Measurements from ENCODE around the gene MLLT6. TPM values are rescaled to one million over a fixed set of nuclear protein-coding genes. Genes with fewer than 3 reads are reported as not detected.

Gene MLLT6
- total RNA-seq: 100 to 1,000 TPM; 182 to 185 TPM

DNA sequence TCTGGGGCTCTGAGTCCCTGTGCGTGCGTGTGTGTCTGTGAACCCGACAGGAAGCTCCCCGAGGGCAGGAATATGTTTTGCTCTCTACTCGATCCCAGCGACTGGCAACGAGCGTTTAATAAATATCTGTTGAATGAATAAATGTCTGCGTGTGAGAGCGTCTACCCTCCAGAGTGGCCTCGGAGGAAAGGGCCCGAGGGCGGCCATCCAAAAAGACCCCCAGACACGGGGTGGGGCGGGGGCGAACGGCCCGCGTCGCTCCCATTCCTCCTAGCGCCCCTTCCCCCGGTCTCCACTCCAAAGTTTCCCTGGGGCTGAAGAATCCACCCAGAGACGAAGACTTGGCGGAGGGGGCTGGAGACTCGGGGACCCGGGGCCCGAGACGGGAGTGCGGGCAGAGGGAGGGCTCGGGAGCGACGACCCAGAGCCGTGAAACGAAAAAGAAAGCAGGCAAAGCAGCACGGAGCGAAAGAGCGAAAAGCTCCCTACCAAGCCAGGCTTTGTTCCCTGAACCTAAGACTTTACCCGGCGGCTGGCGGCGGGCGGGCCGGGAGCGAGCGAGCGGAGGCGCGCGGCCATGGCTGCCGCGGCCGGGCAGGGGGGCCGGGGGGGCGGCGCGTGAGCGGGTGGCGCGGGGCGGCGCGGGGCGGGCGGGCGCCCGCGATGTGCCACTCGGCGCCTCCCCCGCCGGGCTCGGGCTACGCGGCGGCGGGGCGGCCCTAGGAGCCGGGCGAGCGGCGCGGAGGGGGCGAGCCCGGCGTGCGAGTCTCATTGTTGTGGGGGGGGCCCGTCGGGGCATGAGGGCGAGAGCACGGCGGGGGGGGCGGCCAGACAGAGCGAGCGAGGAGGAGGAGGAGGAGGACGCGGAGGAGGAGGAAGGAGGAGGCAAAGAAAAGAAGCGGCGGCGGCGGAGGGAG lies at the start of gene MLLT6:
MLLT6 (plus strand) TSS at position 668 of the 917 bp plus-strand sequence. CDS start 360 bp downstream, outside the sequence.
- ChIA-PET CTCF (interaction anchor here (1.0 to 4.0 kb wide), 9 partner anchors 13 to 146 kb away, joined by 3 to 20 read pairs (median 3); partner anchors contain the start of gene EPOP), POLR2A (interaction anchor here (0.7 to 3.6 kb wide), 8 partner anchors 12 to 165 kb away, joined by 3 to 17 read pairs (median 4); partner anchors contain the start of gene LASP1)

DNA sequence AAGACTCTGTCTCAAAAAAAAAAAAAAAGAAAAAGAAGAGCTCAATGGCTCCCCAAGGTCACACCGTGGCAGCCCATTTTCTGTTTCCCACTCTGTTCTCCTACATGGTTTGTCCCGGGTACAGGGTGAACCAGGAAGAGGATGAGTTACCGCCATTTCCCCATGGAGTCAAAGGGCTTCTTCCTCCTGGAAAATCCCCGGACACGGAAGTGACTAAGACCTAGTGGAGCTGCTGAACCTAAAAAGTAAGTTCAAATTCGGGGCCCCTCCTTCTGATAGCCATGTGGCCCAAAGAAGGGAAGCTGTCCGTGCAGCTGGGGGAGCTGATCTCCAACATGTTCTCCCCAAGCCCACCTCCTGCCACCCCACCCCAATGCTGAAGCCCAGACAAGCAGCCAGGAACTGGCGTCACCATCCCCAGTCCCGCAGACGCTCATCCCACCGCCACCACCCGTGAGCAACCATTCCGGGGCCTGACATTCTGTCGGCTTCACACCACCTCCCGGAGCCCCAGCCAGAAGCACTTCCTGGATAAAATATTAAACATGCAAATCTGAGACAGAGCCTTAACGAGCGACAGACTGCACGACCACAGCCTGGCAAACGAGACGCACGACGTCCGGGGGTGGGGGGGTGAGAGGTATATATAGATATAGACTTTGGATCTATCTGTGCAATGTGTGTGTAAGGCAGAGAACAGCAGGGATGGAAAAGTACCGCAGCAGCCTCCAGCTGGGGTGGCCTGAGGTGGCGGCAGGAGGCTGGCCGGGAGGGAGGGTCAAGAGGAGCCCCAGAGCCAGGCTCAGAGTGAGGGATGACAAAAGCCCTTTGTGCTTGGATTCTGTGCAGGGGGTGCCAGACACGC lies 47.9 kb upstream of the MLLT6 start:
- POLR2A ChIA-PET: interaction anchor here (0.6 kb wide), 1 partner anchor 343 kb away, joined by 3 read pairs; no protein-coding TSS in a partner anchor

DNA sequence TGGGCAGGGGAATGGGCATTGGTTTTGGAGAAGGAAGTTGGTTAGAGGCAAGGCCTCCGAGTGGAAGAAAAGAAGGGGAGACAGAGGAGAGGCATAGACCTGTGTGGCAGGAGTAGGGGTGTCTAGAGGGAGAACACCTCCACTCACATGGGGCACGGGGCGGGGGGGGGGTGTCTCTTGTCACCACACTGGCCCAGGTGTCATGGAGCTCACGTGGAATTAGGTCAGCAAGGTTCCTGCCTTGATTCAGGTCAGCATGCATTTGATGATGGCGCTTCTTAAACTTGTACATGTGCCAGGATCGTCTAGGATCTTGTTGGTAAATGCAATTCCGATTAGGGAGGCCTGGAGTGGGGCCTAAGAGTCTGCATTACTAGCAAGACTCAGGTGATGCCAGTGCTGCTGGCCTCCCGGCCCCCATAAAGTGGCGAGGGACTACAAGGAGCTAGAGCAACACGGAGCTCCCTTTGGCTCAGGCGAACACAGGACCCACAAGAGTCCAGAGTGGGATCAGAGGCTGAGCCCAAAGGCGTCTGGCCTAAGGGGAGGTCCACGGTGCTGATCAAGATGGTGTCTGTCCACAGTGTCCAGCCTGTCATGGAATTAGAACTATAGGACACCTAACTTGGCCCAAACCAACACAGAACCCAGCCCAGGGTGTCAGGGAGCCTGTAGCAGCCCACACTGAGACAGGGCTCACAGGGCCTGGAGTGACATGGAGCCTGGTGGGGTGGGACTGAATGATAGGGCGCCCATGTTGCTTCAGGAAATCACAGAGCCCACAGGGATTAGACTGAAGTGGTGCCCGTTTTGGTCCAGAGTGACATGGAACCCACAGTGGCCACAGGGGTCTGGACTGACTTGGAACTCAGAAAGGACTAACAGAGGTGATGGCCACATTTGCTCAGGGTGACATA lies 47.0 kb upstream of the MLLT6 start:
- POLR2A ChIA-PET: no interaction called here
- CTCF ChIA-PET: no interaction called here

More for the DNA sequence above, 47.9 kb upstream of the MLLT6 start:
- CTCF ChIA-PET: interaction anchor here (0.7 to 1.3 kb wide), 2 partner anchors 10 to 172 kb away, joined by 3 to 6 read pairs; no protein-coding TSS in a partner anchor

- ChIA-PET CTCF (interaction anchor here (0.6 to 1.1 kb wide), 2 partner anchors 9 to 244 kb away, joined by 3 to 4 read pairs; no protein-coding TSS in a partner anchor), POLR2A (no interaction called here)
These were observed 46.2 kb upstream of the MLLT6 start for GRCh38 chr17:38658741-38659345.

GRCh38 chr17:38659415-38659814 lies 45.7 kb upstream of the MLLT6 start:
- POLR2A ChIA-PET: no interaction called here
- CTCF ChIA-PET: interaction anchor here (0.6 to 1.1 kb wide), 2 partner anchors 8 to 245 kb away, joined by 3 to 4 read pairs; no protein-coding TSS in a partner anchor

DNA sequence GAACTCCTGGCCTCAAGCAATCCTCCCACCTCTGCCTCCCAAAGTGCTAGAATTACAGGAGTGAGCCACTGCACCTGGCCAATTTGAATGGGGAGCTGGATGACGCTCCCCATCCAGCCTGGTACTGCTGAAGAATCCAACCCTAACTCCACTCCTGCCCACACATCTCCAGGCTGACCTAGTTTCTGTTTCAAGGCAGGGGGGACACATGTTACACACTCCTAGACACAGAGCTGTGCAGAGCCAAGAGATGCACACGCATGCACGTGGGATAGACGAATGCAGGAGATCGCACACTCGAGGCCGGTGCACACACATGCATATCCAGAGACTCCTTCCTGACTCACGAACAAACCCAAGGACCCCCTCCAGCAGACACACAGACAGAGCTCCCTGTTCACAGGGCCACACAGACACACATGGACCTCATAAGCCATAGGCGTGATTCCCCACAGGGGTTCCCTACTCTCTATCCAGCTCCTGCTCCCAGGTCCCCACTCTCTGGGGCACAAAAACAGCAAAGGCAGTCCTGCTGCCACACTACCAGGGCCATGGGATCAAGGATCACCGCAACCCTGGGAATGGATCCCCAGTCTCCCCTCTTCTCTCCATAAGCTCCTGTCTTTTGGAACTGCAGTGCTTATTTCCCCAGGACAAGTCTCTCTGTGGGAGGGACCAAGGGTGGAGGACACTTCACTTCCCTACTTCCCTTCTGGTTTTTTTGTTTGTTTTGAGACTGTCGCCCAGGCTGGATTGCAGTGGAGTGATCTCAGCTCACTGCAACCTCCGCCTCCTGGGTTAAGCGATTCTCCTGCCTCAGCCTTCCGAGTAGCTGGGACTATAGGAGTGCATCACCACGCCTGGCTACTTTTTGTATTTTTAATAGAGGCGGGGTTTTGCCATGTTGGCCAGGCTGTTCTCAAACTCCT lies 44.7 kb upstream of the MLLT6 start:
- ChIA-PET POLR2A (no interaction called here), CTCF (interaction anchor here (1.0 to 11.6 kb wide), 4 partner anchors 7 to 123 kb away, joined by 3 to 98 read pairs (median 4); no protein-coding TSS in a partner anchor)

DNA sequence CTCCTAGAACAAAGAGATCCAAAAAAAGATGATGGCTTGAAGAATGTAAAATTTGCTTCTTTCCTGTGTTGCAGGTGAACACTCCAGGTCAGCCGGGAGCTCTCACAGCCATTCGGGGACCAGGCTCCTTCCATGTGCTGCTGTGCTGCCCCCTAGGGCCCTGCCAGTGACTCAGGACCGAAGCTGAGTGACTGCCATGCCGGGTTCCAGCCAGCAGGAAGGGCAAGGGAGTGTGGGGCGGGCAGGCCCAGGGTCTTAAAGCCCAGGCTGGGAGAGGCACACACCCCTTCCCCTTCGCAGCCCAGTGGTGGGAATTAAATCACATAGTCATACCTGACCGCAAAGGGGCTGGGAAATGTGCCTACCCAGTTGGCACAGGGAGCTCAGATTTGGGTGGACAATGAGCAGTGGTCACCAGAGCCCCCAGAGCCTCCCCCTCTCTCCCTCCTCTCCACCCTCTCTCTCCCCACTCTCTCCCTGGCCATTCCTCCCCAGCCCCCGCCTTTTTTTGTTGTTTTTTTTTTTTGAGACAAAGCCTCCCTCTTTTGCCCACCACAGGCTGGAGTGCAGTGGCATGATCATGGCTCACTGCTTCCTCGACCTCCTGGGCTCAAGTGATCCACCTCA lies 41.8 kb upstream of the MLLT6 start:
- ChIA-PET POLR2A (interaction anchor here (0.8 kb wide), 1 partner anchor 11 kb away, joined by 3 read pairs; the partner anchor contains the start of gene EPOP), CTCF (interaction anchor here (0.6 to 11.6 kb wide), 10 partner anchors 9 to 1349 kb away, joined by 3 to 98 read pairs (median 4); no protein-coding TSS in a partner anchor)

GRCh38 chr17:38663964-38664644 lies 41.0 kb upstream of the MLLT6 start:
- POLR2A ChIA-PET: interaction anchor here (0.8 kb wide), 1 partner anchor 10 kb away, joined by 3 read pairs; the partner anchor contains the start of gene EPOP
- CTCF ChIA-PET: interaction anchor here (0.6 to 11.6 kb wide), 11 partner anchors 9 to 1350 kb away, joined by 3 to 98 read pairs (median 4); no protein-coding TSS in a partner anchor

DNA sequence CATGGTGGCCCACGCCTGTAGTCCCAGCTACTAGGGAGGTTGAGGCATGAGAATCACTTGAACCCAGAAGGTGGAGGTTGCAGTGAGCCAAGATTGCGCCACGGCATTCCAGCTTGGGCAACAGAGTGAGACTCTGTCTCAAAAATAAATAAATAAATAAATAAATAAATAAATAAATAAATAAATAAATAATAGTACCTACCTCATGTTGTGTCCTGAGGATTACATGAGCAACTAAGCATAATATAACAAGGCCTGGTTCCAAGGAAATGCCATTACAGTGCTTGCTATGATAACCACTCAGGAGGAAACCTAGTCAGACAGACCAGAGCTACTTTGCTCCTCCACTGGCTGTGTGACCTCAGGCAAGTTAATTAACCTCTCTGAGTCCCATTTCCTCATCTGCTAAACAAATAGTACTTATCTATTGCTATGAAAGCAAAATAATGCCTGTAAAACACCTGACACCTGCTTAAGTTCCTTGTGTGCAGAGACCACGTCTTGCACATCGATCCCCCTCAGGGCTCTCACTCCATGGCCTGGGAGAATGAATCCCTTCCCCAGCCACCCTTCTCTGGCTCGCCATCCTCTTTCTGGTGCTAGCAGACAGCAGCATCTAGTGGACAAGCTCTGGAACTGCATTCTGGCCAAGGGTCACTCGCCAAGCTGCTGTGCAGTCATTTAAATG lies 37.8 kb upstream of the MLLT6 start:
- POLR2A ChIA-PET: no interaction called here
- CTCF ChIA-PET: interaction anchor here (0.7 to 11.6 kb wide), 27 partner anchors 8 to 178 kb away, joined by 3 to 98 read pairs (median 4); partner anchors contain the start of genes CISD3 and PSMB3

- ChIA-PET CTCF (interaction anchor here (0.7 to 11.6 kb wide), 24 partner anchors 8 to 179 kb away, joined by 3 to 98 read pairs (median 4); partner anchors contain the start of genes CISD3 and PSMB3), POLR2A (no interaction called here)
These were observed 37.3 kb upstream of the MLLT6 start for GRCh38 chr17:38667787-38668122.

DNA sequence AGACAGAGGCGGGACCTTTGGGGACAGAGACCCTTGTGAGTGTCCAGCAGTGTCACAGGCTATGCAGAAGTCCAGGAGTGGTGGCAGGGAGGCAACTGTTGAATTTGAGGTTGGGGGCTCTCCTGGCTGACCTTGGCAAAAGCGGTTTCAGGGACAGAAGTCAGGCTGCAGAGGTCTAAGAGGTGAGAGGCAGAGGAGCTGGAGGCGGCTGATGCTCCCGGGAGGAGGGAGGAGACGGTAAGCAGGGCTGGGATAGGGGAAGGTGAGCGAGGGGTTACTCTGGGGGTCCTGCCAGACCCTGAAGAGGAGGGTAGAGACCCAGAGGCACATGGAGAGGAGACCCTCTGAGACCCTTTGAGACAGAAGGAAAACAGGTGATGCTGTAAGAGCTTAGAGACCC lies 35.6 kb upstream of the MLLT6 start:
- POLR2A ChIA-PET: no interaction called here
- CTCF ChIA-PET: interaction anchor here (0.9 to 11.6 kb wide), 6 partner anchors 9 to 111 kb away, joined by 3 to 98 read pairs (median 9); partner anchors contain the start of gene CISD3

GRCh38 chr17:38671939-38672720 lies 32.9 kb upstream of the MLLT6 start:
- CTCF ChIA-PET: interaction anchor here (0.5 to 1.0 kb wide), 3 partner anchors 9 to 63 kb away, joined by 3 to 4 read pairs (median 3); no protein-coding TSS in a partner anchor
- POLR2A ChIA-PET: no interaction called here

DNA sequence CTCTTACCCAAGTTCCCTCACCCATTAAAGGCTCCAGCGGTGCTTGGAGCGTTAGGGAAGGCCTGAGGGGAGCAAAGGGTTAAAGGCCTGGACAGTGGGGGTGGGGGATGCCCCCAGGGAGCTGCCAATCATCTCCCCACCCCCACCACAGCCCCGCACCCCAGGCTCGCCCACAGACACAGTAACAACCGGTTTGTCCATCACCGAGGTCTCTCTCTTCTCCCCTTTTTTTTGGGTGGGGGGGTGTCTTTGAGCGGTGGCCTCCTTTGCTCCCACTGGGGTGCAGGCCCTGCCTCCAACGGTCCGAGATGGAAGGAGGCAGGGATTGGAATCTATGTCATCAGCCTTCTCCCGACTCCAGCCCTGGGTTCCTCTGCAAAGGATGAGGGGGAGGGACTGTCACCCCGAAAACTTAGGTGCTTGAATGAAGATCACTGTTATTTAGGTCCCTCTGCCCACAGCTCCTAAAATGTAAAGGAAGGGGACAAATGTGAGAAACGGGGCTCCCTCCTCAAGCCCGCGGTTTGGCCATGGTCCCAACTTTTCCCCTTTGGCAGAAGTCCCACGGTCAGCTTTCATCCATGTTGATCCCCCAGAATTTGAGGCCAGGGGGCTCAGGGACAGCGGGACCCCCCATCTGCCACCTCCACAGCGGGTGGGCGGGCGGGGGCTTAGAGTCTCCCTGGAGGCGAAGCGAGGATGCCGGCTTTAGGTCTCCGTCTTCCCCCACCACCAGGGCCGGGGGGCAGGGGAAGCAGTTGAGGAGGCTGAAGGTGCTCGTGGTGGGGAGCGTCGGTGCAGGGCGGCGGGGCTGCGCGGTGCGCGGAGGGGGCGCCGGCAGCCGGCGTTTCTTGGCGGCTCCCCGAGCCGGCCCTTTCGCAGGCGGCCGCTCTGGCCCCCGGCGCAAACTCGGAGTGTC lies 32.0 kb upstream of the MLLT6 start:
- CTCF ChIA-PET: interaction anchor here (0.6 to 1.6 kb wide), 3 partner anchors 10 to 62 kb away, joined by 3 to 7 read pairs (median 4); no protein-coding TSS in a partner anchor
- POLR2A ChIA-PET: interaction anchor here (0.6 kb wide), 1 partner anchor 118 kb away, joined by 5 read pairs; no protein-coding TSS in a partner anchor

Measured in activated CD8-positive, alpha-beta memory T cell treated with anti-CD3 and anti-CD28 coated beads for 36 hours (primary cell).